NCI-H510A (cell line): ENCODE results near the gene PTPMT1.

Source experiments
- DNase-seq: peaks from one replicate; lab custom pipeline; 2025; lab: John Stamatoyannopoulos, UW

PTPMT1 gene

GRCh38 chr11:47578524-47579494 lies 13.4 kb downstream of the PTPMT1 start, which contains the start of the genes KBTBD4 and NDUFS3:
Gene KBTBD4, minus strand, starts transcription at chr11:47578970. Its CDS starts 19 bp downstream, at chr11:47578951.
Gene NDUFS3, plus strand, starts transcription at chr11:47579074. Its CDS starts 18 bp downstream, at chr11:47579092.
- peak; percentile 48 for DNase-seq

- no peak for DNase-seq
Measured at GRCh38 chr11:47583844-47584243, 18.4 kb downstream of the PTPMT1 start.

- DNase-seq, result no peak
Measured at GRCh38 chr11:47586098-47586855, 20.9 kb downstream of the PTPMT1 start, which contains the start of gene FAM180B. Gene FAM180B, plus strand, starts transcription at chr11:47586678. Its CDS starts 91 bp downstream, at chr11:47586769.

- DNase-seq, result no peak
Measured at GRCh38 chr11:47587039-47587716, 21.8 kb downstream of the PTPMT1 start.

- DNase-seq, result no peak
Measured at GRCh38 chr11:47587723-47588326, 22.4 kb downstream of the PTPMT1 start.

GRCh38 chr11:47589118-47589517 lies 23.7 kb downstream of the PTPMT1 start:
- no peak for DNase-seq

GRCh38 chr11:47589584-47589976 lies 24.2 kb downstream of the PTPMT1 start:
- no peak for DNase-seq

GRCh38 chr11:47589977-47590861 lies 24.8 kb downstream of the PTPMT1 start:
- no peak for DNase-seq

GRCh38 chr11:47591764-47592163 lies 26.4 kb downstream of the PTPMT1 start:
- DNase-seq, result no peak

- DNase-seq, result no peak
Measured at GRCh38 chr11:47592251-47592650, 26.9 kb downstream of the PTPMT1 start.

- DNase-seq, result no peak
Measured at GRCh38 chr11:47592970-47593369, 27.6 kb downstream of the PTPMT1 start.

GRCh38 chr11:47593492-47593933 lies 28.1 kb downstream of the PTPMT1 start:
- no peak for DNase-seq

GRCh38 chr11:47593934-47594855 lies 28.8 kb downstream of the PTPMT1 start, which contains the start of gene C1QTNF4:
Gene C1QTNF4, minus strand, starts transcription at chr11:47594411. Its CDS starts 3,601 bp downstream, at chr11:47590810.
- DNase-seq, result no peak

GRCh38 chr11:47595029-47595428 lies 29.6 kb downstream of the PTPMT1 start:
- DNase-seq, result no peak

- DNase-seq, result no peak
Measured at GRCh38 chr11:47595967-47596366, 30.6 kb downstream of the PTPMT1 start.

GRCh38 chr11:47599902-47600301 lies 34.5 kb downstream of the PTPMT1 start:
- no peak for DNase-seq

GRCh38 chr11:47603295-47603694 lies 37.9 kb downstream of the PTPMT1 start:
- DNase-seq, result no peak

- no peak for DNase-seq
Measured at GRCh38 chr11:47605921-47606320, 40.5 kb downstream of the PTPMT1 start.

- DNase-seq, result no peak
Measured at GRCh38 chr11:47606731-47607130, 41.3 kb downstream of the PTPMT1 start.
